HepG2 (cell line): Measurements from ENCODE around the gene SRC. TPM values are rescaled to one million over a fixed set of nuclear protein-coding genes. Genes with fewer than 3 reads are reported as not detected.

ENCODE experiments used
- ATAC-seq: fragments of 200-7000 bp; cut with Tn5 transposase; 3 replicates; pipeline ENCODE4 v1.9.1; 2020; ENCODE audit warnings: mild to moderate bottlenecking, moderate library complexity
- BruUV-seq: library from RNA; stranded (reverse); fragments of 400-500 nt; replicated peaks from 2 replicates; lab custom pipeline; 2021; lab: Mats Ljungman, UMichigan
- CTCF ChIA-PET: fragments of 300-600 bp; formaldehyde crosslinking; extraction: SDS; loops from one replicate; lab custom pipeline; 2021; ENCODE audit warnings: low total read pairs, inconsistent platforms, low intra/inter-chr PET ratio; lab: Yijun Ruan, JAX
- POLR2A ChIA-PET: fragments of 350-600 bp; sonication (Branson Sonifier 250); formaldehyde crosslinking; loops from one replicate; lab custom pipeline; 2020; ENCODE audit warnings: antibody characterized with exemption, inconsistent platforms; lab: Yijun Ruan, JAX
- DNase-seq: peaks from one replicate; pipeline ENCODE4 v3.0.0-alpha.2; 2015; ENCODE audit warnings: low spot score
- FAIRE-seq: peaks from 3 replicates; lab custom pipeline; 2011; peaks lifted over from hg19 to GRCh38; lab: Jason Lieb, UNC
- H2AFZ ChIP-seq: one replicate; pipeline ENCODE4 v1.6.1; 2011; ENCODE audit warnings: low read length, inconsistent platforms
- H3K27ac ChIP-seq: fragments of 300-600 bp; 3 replicates; pipeline ENCODE4 v1.8.0; 2011; ENCODE audit warnings: mixed run types, mild to moderate bottlenecking, mixed read lengths, low read length, inconsistent platforms; ENCODE audit not compliant: insufficient read depth; ENCODE audit errors: extremely low read length
- H3K27me3 ChIP-seq, 2 experiments: fragments of 200-600 bp in 1 of 2; 2 replicates in 1 of 2; 3 replicates in 1 of 2; pipeline versions ENCODE4 v1.6.0 to v1.8.0; 2011; ENCODE audit warnings: low read length in 2 of 2, mild to moderate bottlenecking in 2 of 2, moderate library complexity in 2 of 2, inconsistent platforms in 1 of 2; ENCODE audit not compliant: insufficient read depth in 2 of 2, control insufficient read depth in 1 of 2
- H3K36me3 ChIP-seq, 2 experiments: fragments of 200-600 bp in 1 of 2; replicated peaks in 1 of 2; 2 replicates in 1 of 2; 3 replicates in 1 of 2; pipeline versions ENCODE4 v1.5.1 to v1.8.0; 2011; ENCODE audit warnings: low read length in 2 of 2, inconsistent platforms in 1 of 2; ENCODE audit not compliant: insufficient read depth in 2 of 2, control insufficient read depth in 1 of 2
- H3K4me1 ChIP-seq: 2 replicates; pipeline ENCODE4 v1.5.1; 2012; ENCODE audit warnings: low read length, inconsistent platforms; ENCODE audit not compliant: insufficient read depth
- H3K4me2 ChIP-seq: 2 replicates; pipeline ENCODE4 v1.6.0; 2011; ENCODE audit warnings: low read depth, low read length, inconsistent platforms
- H3K4me3 ChIP-seq, 3 experiments: fragments of 200-600 bp in 1 of 3; sonication (generic), shearing (Covaris generic) in 1 of 3; replicated peaks in 1 of 3; 2 replicates each; pipeline ENCODE4 v1.5.1; 2011 to 2016; ENCODE audit warnings: low read length in 3 of 3, inconsistent platforms in 2 of 3, low read depth in 2 of 3, mild to moderate bottlenecking in 2 of 3, control low read depth in 1 of 3, mixed read lengths in 1 of 3; ENCODE audit not compliant: insufficient read depth in 1 of 3
- H3K79me2 ChIP-seq: one replicate; pipeline ENCODE4 v1.6.1; 2011; ENCODE audit warnings: low read length, inconsistent platforms; ENCODE audit not compliant: insufficient read depth
- H3K9ac ChIP-seq: 2 replicates; pipeline ENCODE4 v1.6.0; 2011; ENCODE audit warnings: mild to moderate bottlenecking, low read depth, low read length, inconsistent platforms; ENCODE audit not compliant: insufficient read depth
- H3K9me3 ChIP-seq: 2 replicates; pipeline ENCODE4 v1.5.1; 2012; ENCODE audit warnings: mild to moderate bottlenecking, low read length
- H4K20me1 ChIP-seq: 2 replicates; pipeline ENCODE4 v1.6.0; 2011; ENCODE audit warnings: inconsistent platforms, mild to moderate bottlenecking, low read length, moderate library complexity; ENCODE audit not compliant: insufficient read depth
- CTCF ChIP-seq: sonication (generic); formaldehyde crosslinking; IDR thresholded peaks from 2 replicates; pipeline ENCODE4 v1.5.0; 2020; ENCODE audit warnings: mild to moderate bottlenecking, missing genetic modification reagents, moderate library complexity
- KDM1A ChIP-seq: IDR thresholded peaks from 2 replicates; pipeline ENCODE4 v1.6.1; 2016; ENCODE audit warnings: missing compliant biosample characterization
- PHB2 ChIP-seq: fragments of 450-650 bp; IDR thresholded peaks from 2 replicates; pipeline ENCODE4 v1.6.1; 2018; ENCODE audit not compliant: partially characterized antibody
- ZNF143 ChIP-seq: sonication (generic); formaldehyde crosslinking; IDR thresholded peaks from 2 replicates; pipeline ENCODE4 v1.4.0; 2020; ENCODE audit warnings: missing genetic modification reagents
- ZNF260 ChIP-seq: sonication (generic); formaldehyde crosslinking; IDR thresholded peaks from 2 replicates; pipeline ENCODE4 v1.4.0; 2020; ENCODE audit warnings: missing genetic modification reagents, low read depth, mild to moderate bottlenecking, borderline replicate concordance
- ZNF687 ChIP-seq: sonication (generic); formaldehyde crosslinking; IDR thresholded peaks from 2 replicates; pipeline ENCODE4 v1.5.1; 2020; ENCODE audit warnings: mild to moderate bottlenecking, missing genetic modification reagents, moderate library complexity
- ZSCAN21 ChIP-seq: sonication (generic); formaldehyde crosslinking; IDR thresholded peaks from 2 replicates; pipeline ENCODE4 v1.8.0; 2022; ENCODE audit warnings: mild to moderate bottlenecking, missing genetic modification reagents, moderate library complexity, borderline replicate concordance
- whole genome bisulfite sequencing: methylation state at CpG from one replicate; pipeline ENCODE4 v1.1.6; 2017; ENCODE audit warnings: low lambda C conversion rate; 5-methylcytosine and 5-hydroxymethylcytosine counted together
- in situ Hi-C: cut with HindIII; loops from 2 replicates; pipeline ENCODE4 v1.10.0; 2017; ENCODE audit warnings: low pct_unique_long_range_greater_than_20kb; ENCODE audit not compliant: extremely low pct_ligation_motif_present
- intact Hi-C: fragments of 100-400 bp; cut with micrococcal nuclease; formaldehyde crosslinking; loops from one replicate; pipeline ENCODE4 v1.10.0; 2022; ENCODE audit not compliant: unreplicated experiment
- polyA plus RNA-seq, 8 experiments: library from polyadenylated mRNA; depleted of rRNA in 3 of 8; stranded (reverse) in 7 of 8; unstranded in 1 of 8; fragments of >200 nt; fragmentation: Illumina TruSeq in 4 of 8; extraction: Trizol in 4 of 8; gene quantifications; 2 replicates each; pipeline versions ENCODE4 v1.2.1 to v1.2.3, GENCODE V29; 2011 to 2016; ENCODE audit warnings: low read depth in 4 of 8, missing spikeins in 1 of 8, mixed read lengths in 1 of 8; ENCODE audit not compliant: insufficient read depth in 1 of 8
- total RNA-seq, 5 experiments: library from RNA; depleted of rRNA; stranded (reverse); fragments of >200 nt; fragmentation: Illumina TruSeq; extraction: Trizol; gene quantifications; 2 replicates each; pipeline ENCODE4 v1.2.3, GENCODE V29; 2016; ENCODE audit warnings: low read depth in 1 of 5

Gene SRC
- total and polyA plus RNA-seq, 2 of the 13 experiments (the other 11 are each of a cell fraction or from before 2014, with no cell fraction given) = 54.7 to 192 TPM

GRCh38 chr20:37364927-37365272 is 19.0 kb downstream of the SRC start:
- ATAC-seq = peak; percentile 61
- WGBS = 96% methylated on average over 3 of the region's 3 CpGs
- BruUV-seq = no TSS peak
- FAIRE-seq = no peak
- no peaks in the 10 kb centered on the region for H3K4me1 ChIP-seq
- H3K4me2 ChIP-seq = no peak overlapping the region
- no peaks in the 10 kb centered on the region for H3K9me3 ChIP-seq
- POLR2A ChIA-PET = interaction anchor here (1.2 kb wide), 1 partner anchor 76 kb away, joined by 3 read pairs; the partner anchor contains the start of gene MANBAL
- H3K27me3 ChIP-seq = no peaks in the 10 kb centered on the region
- no peak overlapping the region for H3K4me3 ChIP-seq
- peak; percentile 21 for TF ChIP-seq CTCF (CRISPR knock-in tag)
- TF ChIP-seq ZNF143 (CRISPR knock-in tag) = no peak
- H3K9ac ChIP-seq = no peak overlapping the region
- DNase-seq = no peak
- H2AFZ ChIP-seq = no peak overlapping the region
- intact Hi-C loops (no loop called here), in situ Hi-C loops (no loop called here)
- peaks cover 43% of the 10 kb centered on the region for H3K79me2 ChIP-seq
- H3K36me3 ChIP-seq = peaks cover 33 to 75% of the 10 kb centered on the region in 2 experiments
- no peak overlapping the region for H3K27ac ChIP-seq
- CTCF ChIA-PET = interaction anchor here (1.8 kb wide), 1 partner anchor 20 kb away, joined by 4 read pairs; no protein-coding TSS in a partner anchor
- H4K20me1 ChIP-seq = peaks cover 51% of the 10 kb centered on the region

- H3K27me3 ChIP-seq = no peaks in the 10 kb centered on the region
- 95% methylated on average over 6 of the region's 6 CpGs for WGBS
- POLR2A ChIA-PET = interaction anchor here (0.6 to 1.2 kb wide), 2 partner anchors 35 to 77 kb away, joined by 3 read pairs; partner anchors contain the start of gene MANBAL
- peaks cover 42% of the 10 kb centered on the region for H3K79me2 ChIP-seq
- H3K27ac ChIP-seq = no peak overlapping the region
- no peak overlapping the region for H3K4me3 ChIP-seq
- ATAC-seq (no peak), DNase-seq (no peak), FAIRE-seq (no peak)
- no peak overlapping the region for H3K4me2 ChIP-seq
- no peak overlapping the region for H3K9ac ChIP-seq
- peaks cover 28 to 69% of the 10 kb centered on the region in 2 experiments for H3K36me3 ChIP-seq
- no TSS peak for BruUV-seq
- H2AFZ ChIP-seq = no peak overlapping the region
- CTCF ChIA-PET = interaction anchor here (1.8 kb wide), 1 partner anchor 19 kb away, joined by 4 read pairs; no protein-coding TSS in a partner anchor
- no peaks in the 10 kb centered on the region for H3K4me1 ChIP-seq
- H3K9me3 ChIP-seq = no peaks in the 10 kb centered on the region
- intact Hi-C loops = no loop called here
- H4K20me1 ChIP-seq = peaks cover 41% of the 10 kb centered on the region; the same call in 1 of the 2 replicates
- in situ Hi-C loops = no loop called here
- TF ChIP-seq ZNF687 (CRISPR knock-in tag) = no peak
- TF ChIP-seq PHB2 = no peak
- no peak for TF ChIP-seq ZSCAN21 (CRISPR knock-in tag)
- 0 out of 2 replicates have a peak, but pooled peaks have one; percentile 90 for TF ChIP-seq ZNF260 (CRISPR knock-in tag)
- 0 out of 2 replicates have a peak, but pooled peaks have one; percentile 21 for TF ChIP-seq KDM1A (CRISPR knock-in tag)
Measured at GRCh38 chr20:37365760-37366638, 20.1 kb downstream of the SRC start.
